IPS DF 4.7 (cell line): Measurements from ENCODE around the gene PDE2A.

ENCODE experiments used
- DNase-seq: peaks from one replicate; pipeline ENCODE4 v3.0.0-alpha.2; 2013; ENCODE audit warnings: low spot score; ENCODE audit errors: extremely low read depth

PDE2A gene

DNA sequence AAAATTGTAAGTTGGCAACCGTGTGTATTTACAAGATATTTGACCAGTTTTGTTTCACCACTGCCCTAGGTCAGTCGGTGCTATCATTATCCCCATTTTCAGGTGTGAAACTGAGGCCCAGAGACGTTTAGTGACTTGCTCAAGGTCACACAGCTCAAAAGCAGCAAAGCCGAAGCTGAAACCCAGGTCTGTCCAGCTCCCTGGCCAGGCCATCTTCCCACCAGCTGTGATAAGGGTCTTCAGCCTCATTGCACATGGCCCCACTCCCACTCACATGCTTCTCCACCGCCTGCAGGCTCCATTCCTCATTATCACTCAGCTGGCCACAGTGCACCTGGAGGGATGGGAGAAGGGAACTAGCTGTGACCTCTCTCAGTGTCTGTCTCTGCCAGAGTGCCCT, 83.2 kb downstream of the PDE2A start:
- DNase-seq: no peak

GRCh38 chr11:72589802-72590761, 84.1 kb downstream of the PDE2A start:
- DNase-seq: no peak

GRCh38 chr11:72588421-72589410, 85.5 kb downstream of the PDE2A start:
- no peak for DNase-seq

GRCh38 chr11:72587696-72588095, 86.5 kb downstream of the PDE2A start:
- no peak for DNase-seq

DNA sequence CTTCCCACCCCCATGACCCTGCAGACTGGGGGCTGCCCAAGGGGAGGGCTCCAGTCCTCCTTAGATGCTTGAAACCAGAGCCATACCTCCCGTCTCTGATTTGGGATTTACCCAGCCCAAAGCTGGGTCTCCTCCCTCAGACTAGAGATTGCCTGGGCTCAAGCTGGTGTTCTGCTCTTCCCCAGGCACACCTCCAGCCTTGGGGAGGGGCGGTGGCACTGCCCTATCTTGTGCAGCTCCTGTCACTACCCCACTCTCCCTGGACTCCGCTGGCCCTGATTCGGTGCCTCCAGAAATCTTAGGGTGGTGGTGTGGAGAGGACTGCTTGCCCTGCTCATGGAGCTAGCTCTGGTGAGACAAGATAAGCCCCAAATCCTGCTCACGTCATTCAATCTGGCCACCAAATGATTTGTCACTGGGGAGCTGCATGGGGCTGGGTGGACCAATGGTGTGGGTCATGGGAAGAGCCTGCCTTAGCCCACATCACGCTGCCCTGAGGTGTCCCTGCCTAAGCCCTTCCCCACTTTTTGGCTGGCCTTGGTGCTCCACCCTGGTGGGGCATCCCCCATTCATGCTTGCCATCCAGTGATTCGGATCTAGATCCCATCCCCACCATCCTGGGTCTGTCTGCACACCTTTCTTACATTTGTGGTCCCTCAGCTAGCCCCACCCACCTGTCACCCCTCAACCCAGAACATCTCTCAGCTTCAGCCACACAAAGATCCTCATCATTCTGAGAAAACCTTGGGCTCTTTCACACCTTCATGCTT, 87.7 kb downstream of the PDE2A start:
- DNase-seq: no peak

DNA sequence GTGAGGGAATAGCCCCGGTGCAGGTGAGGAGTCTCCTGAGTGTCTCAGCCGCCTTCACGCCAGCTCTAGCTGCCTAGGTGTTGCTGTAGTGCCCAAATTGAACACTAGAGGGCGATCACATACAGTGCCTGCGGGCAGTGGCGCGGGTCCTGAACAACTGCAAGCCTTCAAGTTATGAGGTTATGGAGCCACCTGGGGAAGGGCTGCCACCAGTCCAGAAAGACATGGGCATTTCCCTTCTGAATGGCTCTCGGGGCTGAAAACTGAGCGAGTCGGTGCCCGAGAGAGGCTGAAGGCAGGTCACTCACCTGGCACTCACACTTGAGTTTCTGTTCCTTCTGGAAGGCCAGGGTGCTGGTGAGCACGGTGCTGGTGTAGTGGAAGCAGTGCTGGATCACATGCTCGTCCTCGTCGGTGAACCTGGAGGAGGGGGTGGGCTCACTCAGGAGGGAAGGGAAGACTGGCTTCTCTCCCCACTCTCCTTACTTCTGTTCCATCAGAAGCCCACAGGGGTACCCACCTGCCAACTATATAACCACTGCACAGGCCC, 88.4 kb downstream of the PDE2A start:
- DNase-seq: no peak

DNA sequence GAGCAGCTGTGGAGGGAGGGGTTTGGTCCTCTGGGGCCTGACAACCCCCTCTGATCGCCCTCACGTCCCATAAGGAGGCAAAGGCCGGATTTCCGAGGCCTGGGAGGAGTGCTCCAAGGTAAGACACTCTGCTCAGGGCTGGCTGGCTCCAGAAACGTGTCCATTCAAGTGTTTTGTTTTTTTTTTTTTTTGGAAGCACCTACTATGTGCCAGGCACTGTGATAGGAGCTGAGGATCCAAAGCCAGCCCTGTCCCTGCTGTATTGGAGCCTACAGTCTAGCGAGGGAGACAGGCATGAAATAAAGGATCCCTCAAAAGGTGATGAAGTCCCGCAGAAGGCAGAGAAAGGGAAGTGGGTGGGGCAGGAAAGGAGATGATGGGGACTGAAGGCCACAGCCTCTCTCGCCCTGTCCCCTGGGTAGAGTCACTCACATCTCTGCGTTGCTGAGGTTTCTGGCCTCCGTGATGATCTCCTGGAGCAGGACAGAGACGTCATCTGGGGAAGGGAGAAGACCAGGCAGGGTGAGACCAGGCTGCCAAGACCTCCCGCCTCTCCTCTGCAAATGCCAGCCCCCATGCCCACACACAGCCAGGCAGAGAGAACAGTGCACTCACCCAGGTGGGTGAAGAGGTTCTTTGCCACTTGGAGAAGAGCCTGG, 89.2 kb downstream of the PDE2A start:
- no peak for DNase-seq

GRCh38 chr11:72584293-72584938, 89.8 kb downstream of the PDE2A start:
- DNase-seq: no peak

DNA sequence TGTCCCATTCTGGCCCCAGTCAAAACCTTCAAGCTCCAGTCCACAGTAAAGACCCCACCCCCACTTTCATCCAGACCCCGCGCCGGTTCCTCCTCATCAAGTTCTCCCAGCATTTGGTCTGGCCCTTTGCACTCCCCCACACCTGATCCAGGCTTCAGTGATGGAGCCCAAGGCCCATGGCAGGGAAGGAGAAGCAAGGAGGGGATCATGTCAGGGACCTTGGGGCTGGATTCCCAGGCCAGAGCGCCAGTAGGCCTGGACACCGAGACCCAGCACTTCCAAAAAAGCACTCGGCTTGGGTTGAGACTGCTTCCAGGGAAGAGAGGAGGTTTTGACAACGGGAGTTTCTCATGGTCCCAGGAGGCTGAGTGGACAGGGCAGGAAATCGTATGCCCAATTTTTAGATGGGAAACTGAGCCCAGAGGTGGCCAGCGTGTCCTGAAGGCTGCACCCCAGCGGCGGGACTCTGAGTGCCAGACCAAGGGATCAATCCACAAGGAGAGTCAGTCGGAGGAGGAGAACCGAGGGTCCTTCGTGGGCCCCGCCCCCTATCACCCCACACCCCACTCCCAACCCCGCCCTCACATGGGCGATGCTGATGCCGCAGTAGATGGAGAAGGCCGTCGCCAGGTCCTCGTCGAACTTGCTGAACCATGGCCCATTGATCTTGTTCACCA, 90.5 kb downstream of the PDE2A start:
- no peak for DNase-seq

GRCh38 chr11:72583177-72583553, 91.1 kb downstream of the PDE2A start:
- no peak for DNase-seq

- DNase-seq: no peak
These were observed 91.7 kb downstream of the PDE2A start for GRCh38 chr11:72582206-72583176.

GRCh38 chr11:72581067-72581466, 93.2 kb downstream of the PDE2A start:
- DNase-seq: no peak

- DNase-seq: no peak
These were observed 93.6 kb downstream of the PDE2A start for GRCh38 chr11:72580642-72580950.

DNA sequence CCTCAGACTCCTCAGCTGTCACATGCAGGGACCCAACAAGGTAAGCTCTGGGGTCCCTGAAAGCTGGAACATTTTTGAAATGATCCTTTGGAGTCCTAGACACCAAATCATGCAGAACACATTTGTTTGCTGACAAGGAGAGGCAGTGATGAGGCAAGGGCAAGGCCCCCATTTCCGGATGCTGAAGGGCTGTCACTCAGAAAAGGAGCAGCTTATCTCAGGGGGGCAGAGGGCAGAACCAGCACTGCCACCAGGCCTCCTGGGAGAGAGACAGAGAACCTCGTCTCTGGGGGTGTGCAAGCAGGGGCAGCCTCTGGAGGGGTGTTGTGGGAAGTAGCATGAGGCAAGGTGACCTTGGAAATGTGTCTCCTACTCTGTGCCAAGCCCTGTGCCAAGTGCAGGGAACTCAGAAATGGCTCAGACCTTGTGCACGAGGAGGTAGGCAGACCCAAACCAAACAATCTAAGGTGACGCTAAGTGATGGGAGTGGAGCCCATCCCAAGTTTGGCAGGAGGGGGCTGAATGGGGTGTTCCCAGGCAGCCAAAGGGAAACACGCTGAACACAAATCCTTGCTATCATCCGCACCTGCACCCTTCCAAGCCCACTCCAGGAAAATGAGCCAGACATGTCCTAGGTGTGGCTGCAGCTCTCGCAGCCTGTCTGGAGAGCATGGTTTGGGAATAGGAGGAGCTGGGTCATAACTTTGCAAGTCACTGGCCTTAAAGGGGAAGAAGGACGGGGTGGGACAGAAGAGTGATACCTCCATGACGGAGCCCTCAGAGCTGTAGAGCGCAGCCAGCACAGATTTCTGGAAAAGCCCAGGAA, 94.2 kb downstream of the PDE2A start:
- no peak for DNase-seq

DNA sequence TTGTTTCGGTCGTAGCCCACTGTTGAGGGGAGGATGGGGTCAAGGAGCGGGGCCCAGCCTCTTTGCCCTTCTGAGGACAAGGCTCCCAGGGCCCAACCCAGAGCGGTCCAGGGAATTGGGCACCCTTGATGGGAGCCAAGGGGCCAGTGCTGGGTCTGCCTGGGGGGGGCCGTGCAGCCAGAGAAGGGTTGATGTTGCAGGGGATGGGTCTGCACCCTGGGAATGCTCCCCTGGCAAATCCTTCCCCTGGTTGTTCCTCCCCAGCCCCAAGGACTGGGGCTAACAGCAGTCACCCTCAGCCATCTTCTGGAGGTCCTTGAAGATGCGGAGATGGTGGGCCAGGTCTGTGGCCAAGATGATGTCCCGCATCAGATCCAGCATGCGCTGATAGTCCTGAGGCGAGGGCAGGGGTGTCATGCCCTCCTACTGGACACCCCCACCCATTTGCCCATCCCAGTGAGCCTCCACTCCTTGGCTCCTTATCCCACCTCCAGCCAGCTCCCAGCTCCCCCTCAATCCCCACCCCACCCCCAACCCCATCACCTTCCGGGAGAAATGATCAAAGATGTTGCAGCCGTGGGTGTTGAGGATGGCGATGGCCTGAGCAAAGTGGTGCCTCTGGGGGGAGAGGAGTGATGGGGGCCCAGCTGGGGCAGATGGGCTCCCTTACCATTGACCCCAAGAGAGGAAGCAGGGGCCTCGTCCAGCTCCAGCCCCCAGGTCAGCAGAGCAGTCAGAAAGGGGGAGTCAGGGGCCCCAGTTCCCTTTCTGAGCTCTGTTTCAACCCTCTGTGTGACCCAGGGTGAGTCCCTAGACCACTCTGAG, 95.0 kb downstream of the PDE2A start:
- no peak for DNase-seq

GRCh38 chr11:72578566-72578965, 95.7 kb downstream of the PDE2A start:
- no peak for DNase-seq

DNA sequence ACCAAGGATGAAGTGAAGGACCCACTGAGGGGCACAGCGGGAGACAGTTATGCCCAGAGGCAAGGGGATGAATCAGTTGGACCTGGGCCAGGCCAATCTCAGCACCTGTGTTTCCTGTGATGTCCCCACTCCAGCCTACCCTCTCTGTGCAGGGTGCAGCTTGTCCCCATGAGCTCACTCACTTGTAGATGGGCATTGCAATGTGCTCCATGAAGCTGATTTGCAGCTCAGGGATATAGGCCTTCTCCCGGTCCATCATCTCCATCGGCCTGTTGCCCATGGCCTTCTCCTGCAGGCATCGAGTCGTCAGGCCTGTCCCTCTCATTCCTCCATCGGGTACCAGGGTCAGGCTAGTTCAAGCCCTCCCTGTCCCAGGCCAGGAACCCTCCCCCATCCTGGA, 96.2 kb downstream of the PDE2A start:
- DNase-seq: no peak
